RCC 7860 (cell line): ENCODE results near the gene MICU1.

Experiments
- DNase-seq: peaks from one replicate; pipeline ENCODE4 v3.0.0-alpha.2; 2015; ENCODE audit warnings: low spot score
- FAIRE-seq: peaks from 2 replicates; lab custom pipeline; 2012; peaks lifted over from hg19 to GRCh38; lab: Jason Lieb, UNC

Gene MICU1

GRCh38 chr10:72637398-72637857 is 11.5 kb upstream of the MICU1 start:
- DNase-seq (peak; percentile 71), FAIRE-seq (peak; percentile 90)

- FAIRE-seq, result no peak
- DNase-seq, result no peak
These were observed 4.3 kb upstream of the MICU1 start for GRCh38 chr10:72630144-72630543.

GRCh38 chr10:72626444-72626754 is 520 bp upstream of the MICU1 start:
- DNase-seq, result no peak
- FAIRE-seq, result no peak

GRCh38 chr10:72625276-72625607 is 637 bp downstream of the MICU1 start:
- FAIRE-seq (no peak), DNase-seq (no peak)

GRCh38 chr10:72622271-72622670 is 3.6 kb downstream of the MICU1 start:
- FAIRE-seq (no peak), DNase-seq (no peak)

- no peak for DNase-seq
- no peak for FAIRE-seq
These were observed 9.2 kb downstream of the MICU1 start for GRCh38 chr10:72616716-72617115.

- no peak for DNase-seq
- FAIRE-seq, result no peak
These were observed 9.9 kb downstream of the MICU1 start for GRCh38 chr10:72615970-72616369.

GRCh38 chr10:72612203-72612826 is 13.6 kb downstream of the MICU1 start:
- DNase-seq (peak; percentile 22), FAIRE-seq (peak; percentile 20)

GRCh38 chr10:72611783-72612182 is 14.1 kb downstream of the MICU1 start:
- no peak for FAIRE-seq
- DNase-seq, result no peak

GRCh38 chr10:72610466-72610865 is 15.4 kb downstream of the MICU1 start:
- DNase-seq, result no peak
- no peak for FAIRE-seq

GRCh38 chr10:72605122-72605521 is 20.8 kb downstream of the MICU1 start:
- DNase-seq (no peak), FAIRE-seq (no peak)

GRCh38 chr10:72601144-72601543 is 24.7 kb downstream of the MICU1 start:
- DNase-seq (no peak), FAIRE-seq (no peak)

- FAIRE-seq (no peak), DNase-seq (no peak)
These were observed 26.8 kb downstream of the MICU1 start for GRCh38 chr10:72598769-72599701.

GRCh38 chr10:72597897-72598296 is 28.0 kb downstream of the MICU1 start:
- FAIRE-seq (no peak), DNase-seq (no peak)

GRCh38 chr10:72595436-72595835 is 30.4 kb downstream of the MICU1 start:
- FAIRE-seq, result no peak
- DNase-seq, result no peak

- DNase-seq (no peak), FAIRE-seq (no peak)
These were observed 31.9 kb downstream of the MICU1 start for GRCh38 chr10:72593963-72594362.

- DNase-seq (no peak), FAIRE-seq (no peak)
These were observed 37.6 kb downstream of the MICU1 start for GRCh38 chr10:72588266-72588665.

- FAIRE-seq (no peak), DNase-seq (no peak)
These were observed 38.3 kb downstream of the MICU1 start for GRCh38 chr10:72587568-72587967.

GRCh38 chr10:72574636-72575035 is 51.2 kb downstream of the MICU1 start:
- no peak for FAIRE-seq
- no peak for DNase-seq

- DNase-seq (no peak), FAIRE-seq (no peak)
These were observed 52.8 kb downstream of the MICU1 start for GRCh38 chr10:72573079-72573478.

GRCh38 chr10:72567889-72568640 is 57.8 kb downstream of the MICU1 start:
- no peak for FAIRE-seq
- peak; percentile 35 for DNase-seq

GRCh38 chr10:72567421-72567820 is 58.5 kb downstream of the MICU1 start:
- DNase-seq, result peak; percentile 94
- FAIRE-seq, result peak; percentile 96
